SK-N-MC (cell line): Measurements from ENCODE around the gene DDX47.
"Not testable (repeated sequence)": the region's sequence is repeated elsewhere in the genome, so short reads cannot be mapped to it uniquely, and the experiment has no call there.

Experiments used
- DNase-seq: peaks from one replicate; pipeline ENCODE4 v3.0.0-alpha.2; 2011; ENCODE audit warnings: low read depth, low spot score
- H3K27ac ChIP-seq: fragments of 200-600 bp; sonication (generic); 2 replicates; pipeline ENCODE4 v1.5.1; 2016; ENCODE audit warnings: mixed run types
- H3K36me3 ChIP-seq: fragments of 200-600 bp; sonication (generic); 2 replicates; pipeline ENCODE4 v1.6.1; 2017; ENCODE audit warnings: antibody characterized with exemption, low read length, mixed read lengths; ENCODE audit not compliant: insufficient read depth
- H3K4me3 ChIP-seq: fragments of 200-600 bp; sonication (generic); 2 replicates; pipeline ENCODE4 v1.5.1; 2016
- H3K9ac ChIP-seq: fragments of 200-600 bp; sonication (generic); 2 replicates; pipeline ENCODE4 v1.8.0; 2017; ENCODE audit warnings: mixed run types, mixed read lengths; ENCODE audit not compliant: insufficient read length
- H3K9me3 ChIP-seq: fragments of 200-600 bp; sonication (generic); 2 replicates; pipeline ENCODE4 v1.6.1; 2017; ENCODE audit warnings: low read depth, mild to moderate bottlenecking, antibody characterized with exemption, low read length, moderate library complexity, mixed read lengths
- EZH2 ChIP-seq: fragments of 200-600 bp; sonication (generic); IDR thresholded peaks from one replicate; pipeline ENCODE4 v1.6.1; 2017; ENCODE audit warnings: antibody characterized with exemption
- FOXP2 ChIP-seq: optimal IDR thresholded peaks from 2 replicates; pipeline ENCODE3; 2011; ENCODE audit warnings: mild to moderate bottlenecking, moderate library complexity; ENCODE audit not compliant: insufficient read depth; ENCODE audit errors: extremely low read length, control extremely low read depth
- POLR2AphosphoS5 ChIP-seq: IDR thresholded peaks from 2 replicates; pipeline ENCODE4 v1.6.1; 2012; ENCODE audit warnings: mild to moderate bottlenecking, low read depth, low read length, borderline replicate concordance

Gene DDX47

DNA sequence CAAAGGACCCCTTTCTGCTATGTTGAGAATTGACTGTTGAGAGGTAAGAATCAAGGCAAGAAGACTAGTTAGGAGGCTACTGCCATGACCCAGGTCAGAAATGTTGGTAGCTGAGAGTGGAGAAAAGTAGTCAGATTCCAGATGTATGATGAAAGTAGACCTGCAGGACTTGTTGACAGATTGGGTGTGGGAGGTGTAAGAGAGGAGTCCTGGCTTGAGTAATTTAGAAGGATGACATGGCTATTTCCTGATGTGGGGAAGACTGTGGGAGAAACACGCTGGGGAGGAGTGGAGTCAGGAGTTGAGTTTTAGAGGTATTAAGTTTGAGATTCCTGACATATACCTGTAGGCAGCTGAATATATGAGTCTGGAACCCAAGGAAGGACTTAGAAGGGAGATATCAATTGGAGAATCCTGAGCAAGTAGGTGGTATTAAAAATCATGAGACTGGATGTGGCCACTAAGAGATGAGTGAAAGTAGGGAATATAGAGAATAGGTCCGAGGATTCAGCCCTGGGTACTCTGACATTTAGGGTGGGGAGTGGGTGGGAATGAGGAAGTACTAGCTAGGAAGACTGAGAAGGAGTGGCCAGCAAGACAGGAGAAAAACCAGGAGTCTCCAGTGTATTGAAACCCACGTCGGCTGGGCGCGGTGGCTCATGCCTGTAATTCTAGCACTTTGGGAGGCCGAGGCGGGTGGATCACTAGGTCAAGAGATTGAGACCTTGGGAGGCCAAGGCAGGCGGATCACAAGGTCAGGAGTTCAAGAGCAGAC lies 12.6 kb upstream of the DDX47 start:
- no peaks in the 10 kb centered on the region for H3K9me3 ChIP-seq
- DNase-seq: no peak
- TF ChIP-seq EZH2 (no peak), POLR2AphosphoS5 (no peak), FOXP2 (no peak)

GRCh38 chr12:12801656-12802055 lies 11.5 kb upstream of the DDX47 start:
- not testable (repeated sequence) for DNase-seq, H3K9ac ChIP-seq, H3K27ac ChIP-seq, H3K9me3 ChIP-seq, H3K36me3 ChIP-seq, H3K4me3 ChIP-seq

More for the DNA sequence above, 12.6 kb upstream of the DDX47 start:
- H3K4me3 ChIP-seq: no peak overlapping the region
- H3K36me3 ChIP-seq: no peaks in the 10 kb centered on the region
- H3K27ac ChIP-seq: no peak overlapping the region
- no peak overlapping the region for H3K9ac ChIP-seq

DNA sequence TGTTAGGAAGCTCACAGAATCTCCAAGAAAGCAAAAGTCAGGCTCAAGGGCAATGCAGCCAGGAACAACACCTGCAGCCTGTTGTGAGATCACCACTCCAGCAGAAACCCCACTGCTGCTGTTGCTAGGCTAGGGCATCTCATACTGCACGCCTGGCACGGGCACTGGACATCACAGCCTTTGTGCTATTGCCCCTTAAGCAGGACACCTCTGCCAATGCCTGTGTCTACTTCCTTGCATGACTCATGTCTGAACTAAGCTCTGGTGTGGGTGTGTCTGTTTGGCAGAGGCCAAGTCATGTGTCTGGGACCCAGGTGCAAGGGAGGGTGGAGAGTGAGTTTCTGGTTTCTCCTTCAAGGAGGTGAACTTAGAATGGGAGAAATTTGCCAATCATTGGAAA lies 10.0 kb upstream of the DDX47 start:
- H3K36me3 ChIP-seq: no peaks in the 10 kb centered on the region
- TF ChIP-seq POLR2AphosphoS5: no peak
- no peak overlapping the region for H3K4me3 ChIP-seq
- no peak for DNase-seq
- H3K9me3 ChIP-seq: no peaks in the 10 kb centered on the region
- no peak overlapping the region for H3K27ac ChIP-seq
- H3K9ac ChIP-seq: no peak overlapping the region

DNA sequence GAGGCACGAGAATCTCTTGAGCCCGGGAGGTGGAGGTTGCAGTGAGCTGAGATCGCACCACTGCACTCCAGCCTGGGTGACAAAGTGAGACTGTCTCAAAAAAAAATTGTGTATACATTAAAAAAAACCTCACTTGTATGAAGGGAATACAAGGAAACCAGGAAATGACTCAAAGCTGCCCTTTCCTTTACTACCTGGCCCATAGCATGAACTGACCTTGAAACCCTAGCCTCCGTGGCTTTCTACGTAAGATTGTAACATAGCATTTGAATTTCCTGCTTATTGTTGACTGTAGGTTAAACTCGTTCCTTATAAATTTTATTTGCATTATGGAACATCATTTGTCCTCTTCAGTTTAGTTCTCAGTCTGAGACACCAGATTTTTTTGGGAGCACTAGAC lies 9.1 kb upstream of the DDX47 start:
- no peak for DNase-seq
- H3K27ac ChIP-seq: no peak overlapping the region
- H3K36me3 ChIP-seq: no peaks in the 10 kb centered on the region
- H3K4me3 ChIP-seq: no peak overlapping the region
- H3K9ac ChIP-seq: no peak overlapping the region
- TF ChIP-seq FOXP2 (no peak), EZH2 (no peak), POLR2AphosphoS5 (no peak)
- no peaks in the 10 kb centered on the region for H3K9me3 ChIP-seq

- Histone ChIP-seq H3K4me3 (no peak overlapping the region), H3K9me3 (no peaks in the 10 kb centered on the region), H3K27ac (no peak overlapping the region), H3K36me3 (no peaks in the 10 kb centered on the region), H3K9ac (no peak overlapping the region)
- no peak for TF ChIP-seq EZH2
- no peak for TF ChIP-seq POLR2AphosphoS5
- DNase-seq: no peak
These were observed 8.7 kb upstream of the DDX47 start for GRCh38 chr12:12804432-12804886.

GRCh38 chr12:12806784-12807516 lies 6.2 kb upstream of the DDX47 start:
- no peak for DNase-seq
- H3K36me3 ChIP-seq: no peaks in the 10 kb centered on the region
- TF ChIP-seq EZH2 (no peak), POLR2AphosphoS5 (no peak), FOXP2 (no peak)
- H3K4me3 ChIP-seq: no peak overlapping the region
- no peaks in the 10 kb centered on the region for H3K9me3 ChIP-seq
- no peak overlapping the region for H3K9ac ChIP-seq
- H3K27ac ChIP-seq: no peak overlapping the region

DNA sequence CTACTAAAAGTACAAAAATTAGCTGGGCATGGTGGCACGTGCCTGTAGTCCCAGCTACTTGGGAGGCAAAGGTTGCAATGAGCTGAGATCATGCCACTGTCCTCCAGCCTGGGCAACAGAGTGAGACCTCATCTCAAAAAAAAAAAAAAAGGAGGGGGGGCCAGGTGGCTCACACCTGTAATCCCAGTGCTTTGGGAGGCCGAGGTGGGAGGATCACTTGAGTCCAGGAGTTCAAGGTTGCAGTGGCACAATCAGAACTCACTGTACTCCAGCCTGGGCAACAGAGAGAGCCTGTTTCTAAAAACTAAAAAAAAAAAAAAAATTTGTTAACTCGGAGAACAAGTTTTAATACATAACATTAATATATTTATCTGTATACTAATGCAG lies 5.6 kb upstream of the DDX47 start:
- not testable (repeated sequence) for DNase-seq, H3K9ac ChIP-seq

GRCh38 chr12:12807970-12808702 lies 5.0 kb upstream of the DDX47 start:
- no peak overlapping the region for H3K27ac ChIP-seq
- no peaks in the 10 kb centered on the region for H3K9me3 ChIP-seq
- TF ChIP-seq FOXP2 (no peak), EZH2 (no peak), POLR2AphosphoS5 (no peak)
- DNase-seq: no peak
- H3K36me3 ChIP-seq: no peaks in the 10 kb centered on the region
- H3K4me3 ChIP-seq: no peak overlapping the region
- peak overlapping the region; percentile 22 for H3K9ac ChIP-seq

More for the DNA sequence above, 5.6 kb upstream of the DDX47 start:
- not testable (repeated sequence) for H3K4me3 ChIP-seq, H3K27ac ChIP-seq, H3K9me3 ChIP-seq, H3K36me3 ChIP-seq
